HG03095 (cell line): ENCODE results near the gene ENTPD8.
"Not testable (repeated sequence)": the region's sequence is repeated elsewhere in the genome, so short reads cannot be mapped to it uniquely, and the experiment has no call there.

Experiments used
- ATAC-seq: cut with Tn5 transposase; IDR thresholded peaks from one replicate; pipeline ENCODE4 v1.9.1; 2021; ENCODE audit warnings: moderate library complexity; ENCODE audit not compliant: unreplicated experiment

The ENTPD8 gene

DNA sequence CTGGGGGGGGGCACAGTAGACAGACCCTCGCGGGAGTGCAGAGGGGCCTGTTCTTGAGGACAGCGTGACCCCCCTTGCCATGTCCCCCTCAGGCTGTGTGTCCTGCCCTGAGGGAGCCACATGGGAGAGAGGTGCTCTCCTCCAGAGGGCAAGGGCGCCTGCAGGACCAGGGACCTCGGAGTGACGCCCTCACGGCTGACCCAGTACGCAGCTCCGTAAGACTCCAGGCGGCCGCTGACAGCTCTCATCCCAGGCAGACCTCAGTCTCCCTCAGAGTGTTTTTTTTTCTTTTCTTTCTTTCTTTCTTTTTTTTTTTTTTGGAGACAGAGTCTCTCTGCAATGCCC lies 45.5 kb downstream of the ENTPD8 start:
- ATAC-seq, result no peak

DNA sequence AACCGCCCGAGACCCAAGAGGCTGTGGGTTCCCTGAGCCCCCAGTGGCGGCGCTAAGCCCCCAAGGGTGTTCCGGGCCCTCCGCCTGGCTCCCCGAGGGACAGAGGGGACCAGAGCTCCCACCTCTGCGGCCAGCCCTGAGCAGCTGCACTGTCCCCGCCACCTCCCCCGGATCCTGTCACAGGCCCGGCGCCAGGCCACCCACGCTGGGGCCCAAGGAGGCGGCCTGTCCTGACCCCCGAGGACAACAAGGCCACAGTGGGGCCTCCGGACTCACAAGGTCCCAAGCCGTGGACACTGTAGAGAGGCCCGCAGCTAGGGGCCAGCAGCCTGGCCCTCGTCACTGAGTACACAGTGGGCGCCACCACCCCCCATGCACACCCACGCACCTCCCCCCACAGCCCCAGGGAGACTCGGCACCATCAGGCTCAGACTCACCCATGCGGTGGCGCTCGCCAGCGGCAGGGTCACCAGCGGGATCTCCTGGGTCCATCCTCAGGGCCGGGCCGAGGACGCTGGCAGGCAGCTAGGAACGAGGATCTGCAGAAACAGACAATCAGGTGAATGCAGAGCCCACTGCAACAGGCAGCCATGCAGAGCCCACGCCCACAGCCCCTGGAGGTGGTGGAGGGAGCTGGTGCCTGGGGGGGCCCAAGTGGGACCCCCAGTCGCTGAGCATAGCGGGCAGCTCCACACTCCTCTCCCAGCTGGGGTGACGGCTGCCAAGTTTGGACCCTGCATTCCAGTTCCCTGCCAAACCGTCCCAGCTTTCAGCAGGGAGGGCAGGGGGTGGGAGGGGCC lies 46.1 kb downstream of the ENTPD8 start:
- no peak for ATAC-seq

DNA sequence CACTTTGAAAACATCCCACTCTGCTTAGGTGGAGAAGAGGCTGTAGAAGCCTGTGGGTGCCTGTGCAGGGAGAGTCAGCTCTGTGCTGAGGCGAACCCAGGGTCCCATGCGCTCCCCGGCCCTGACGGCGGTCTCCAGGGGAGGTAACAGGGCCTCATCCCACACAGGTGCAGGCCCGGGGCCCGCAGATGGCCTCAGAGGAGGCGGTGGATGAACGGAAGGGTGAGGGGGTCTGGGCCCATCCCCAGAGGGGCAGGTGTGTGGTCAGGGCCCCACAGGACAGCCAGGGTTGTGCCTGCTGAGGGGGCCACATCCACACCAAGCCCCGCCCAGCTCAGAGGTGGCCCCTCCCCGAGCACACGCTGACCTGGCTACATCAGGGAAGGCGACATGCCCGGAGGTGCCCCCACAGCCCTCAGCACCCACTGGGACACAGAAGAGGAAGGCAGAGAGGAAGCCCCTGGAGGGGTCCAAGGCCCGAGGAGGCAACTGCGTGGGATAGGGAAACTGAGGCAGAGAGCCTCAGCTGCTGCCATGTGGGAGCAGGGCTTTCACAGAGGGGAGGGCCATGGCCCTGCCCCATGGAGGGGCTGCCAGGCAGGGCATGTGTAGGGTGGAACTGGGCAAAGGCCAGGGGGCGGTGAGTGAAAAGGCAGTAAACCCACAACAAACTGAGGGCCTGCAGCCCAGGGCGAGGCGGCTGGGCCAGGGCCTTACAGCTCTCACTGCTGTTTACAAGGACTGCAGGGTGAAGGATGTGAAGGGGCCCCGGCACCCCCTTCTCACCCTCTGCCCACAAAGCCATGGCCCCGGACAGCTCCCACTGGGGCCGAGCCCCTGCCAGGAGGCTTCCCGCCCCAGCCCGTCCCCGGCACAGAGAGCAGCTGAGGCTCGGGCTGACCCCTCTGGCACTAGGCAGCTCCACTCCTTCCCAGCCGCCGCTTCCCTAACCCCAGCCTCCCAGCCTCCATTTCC lies 47.7 kb downstream of the ENTPD8 start:
- no peak for ATAC-seq

DNA sequence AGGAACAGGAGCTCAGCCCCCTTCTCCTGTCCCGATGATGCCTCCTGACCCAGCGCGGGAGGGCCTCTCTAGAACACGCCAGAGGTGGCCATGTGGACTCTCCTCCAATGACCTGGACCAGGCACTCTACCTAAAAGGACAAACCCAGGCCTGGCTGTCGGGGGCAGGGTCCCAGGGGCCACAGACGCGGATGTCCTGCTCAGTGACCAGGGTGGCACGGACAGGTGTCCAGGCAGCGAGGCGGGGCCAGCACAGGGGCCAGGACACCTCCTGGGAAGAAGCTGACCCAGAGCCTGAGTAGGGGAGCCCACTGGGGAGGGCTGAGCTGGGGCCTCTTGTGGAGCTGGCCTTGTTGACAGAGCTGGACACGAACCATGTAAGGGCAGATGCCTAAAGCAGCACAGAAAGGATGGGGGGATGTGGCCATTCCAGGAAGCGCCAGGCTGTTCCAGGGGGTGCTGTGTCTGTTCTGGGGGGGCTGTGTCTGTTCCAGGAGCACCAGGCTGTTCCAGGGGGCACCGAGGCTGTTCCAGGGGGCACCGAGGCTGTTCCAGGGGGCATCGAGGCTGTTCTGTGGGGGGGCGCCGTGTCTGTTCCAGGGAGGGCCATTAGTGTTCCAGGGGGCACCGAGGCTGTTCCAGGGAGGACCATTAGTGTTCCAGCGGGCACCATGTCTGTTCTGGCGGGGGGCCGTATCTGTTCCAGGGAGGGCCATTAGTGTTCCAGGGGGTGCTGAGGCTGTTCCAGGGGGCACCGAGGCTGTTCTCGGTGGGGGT lies 48.7 kb downstream of the ENTPD8 start:
- no peak for ATAC-seq

DNA sequence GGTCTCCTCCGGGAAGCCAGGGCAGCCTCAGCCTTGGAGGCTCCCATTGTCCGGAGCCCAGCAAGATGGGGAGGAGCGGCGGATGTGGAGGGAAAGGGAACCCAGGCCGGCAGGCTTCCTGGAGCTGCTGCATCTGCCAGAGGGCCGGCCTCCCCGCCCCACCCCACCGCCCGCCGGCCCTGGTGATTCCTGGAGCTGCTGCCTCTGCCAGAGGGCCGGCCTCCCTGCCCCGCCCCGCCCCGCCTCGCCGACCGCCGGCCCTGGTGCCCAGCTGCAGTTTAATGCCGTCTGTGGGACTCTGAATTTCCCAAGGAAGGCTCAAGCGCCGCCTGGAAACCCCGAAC lies 49.8 kb downstream of the ENTPD8 start:
- ATAC-seq, result no peak

DNA sequence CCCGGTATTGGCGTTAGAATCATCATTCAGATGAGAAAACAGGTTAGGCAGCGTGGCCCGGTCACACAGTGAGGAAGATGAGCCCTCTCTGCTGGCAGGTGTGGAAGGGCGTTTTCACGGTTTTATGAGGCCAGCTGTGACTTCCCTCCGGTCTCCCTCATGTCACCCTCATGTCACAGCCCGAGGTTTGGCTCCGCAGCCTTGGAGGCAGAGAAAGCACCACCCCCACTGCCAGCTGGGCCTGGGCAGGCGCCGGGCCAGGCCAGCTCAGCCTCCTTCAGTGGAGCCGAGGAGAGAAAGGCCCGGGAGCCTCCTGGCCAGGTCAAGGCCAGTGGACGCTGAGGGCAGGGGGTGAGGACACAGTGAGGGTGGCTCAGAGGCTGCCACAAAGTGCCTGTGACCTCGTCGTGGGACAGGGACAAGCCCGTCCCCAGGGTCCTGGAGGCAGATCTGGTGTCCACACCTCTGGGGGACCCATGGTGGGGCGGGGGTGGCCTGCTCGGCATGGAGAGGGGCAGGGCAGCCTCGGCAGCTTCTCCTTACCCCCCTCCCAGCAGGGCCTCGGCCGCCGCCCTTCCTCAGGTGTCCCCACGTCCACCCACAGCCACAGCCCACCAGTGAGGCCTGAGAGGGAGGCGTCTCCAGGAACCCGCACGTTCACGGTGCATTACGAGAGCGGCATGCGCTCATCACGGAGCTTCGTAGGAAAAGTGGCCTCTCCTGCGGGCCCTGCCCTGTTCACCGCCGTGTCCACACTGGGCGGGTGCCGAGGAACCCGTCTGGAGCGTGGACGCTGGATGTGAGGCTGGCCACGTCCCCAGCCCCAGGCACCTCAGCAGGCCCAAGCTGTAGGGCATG lies 50.4 kb downstream of the ENTPD8 start:
- ATAC-seq, result no peak

DNA sequence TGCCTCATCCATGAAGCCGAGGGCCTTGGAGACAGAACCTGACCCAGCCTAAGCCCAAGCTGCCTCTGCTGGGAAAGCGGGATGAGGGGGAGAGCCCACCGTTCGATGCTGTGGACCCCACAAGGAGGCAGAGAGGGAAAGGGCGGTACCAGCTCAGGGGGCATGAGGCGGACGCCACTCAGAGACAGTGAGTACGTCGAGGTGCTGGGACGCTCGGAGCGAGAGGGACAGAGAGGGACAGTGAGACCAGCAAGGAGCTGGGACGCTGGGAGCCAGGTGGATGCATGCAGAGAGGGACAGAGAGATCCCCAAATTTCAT lies 51.8 kb downstream of the ENTPD8 start:
- no peak for ATAC-seq

DNA sequence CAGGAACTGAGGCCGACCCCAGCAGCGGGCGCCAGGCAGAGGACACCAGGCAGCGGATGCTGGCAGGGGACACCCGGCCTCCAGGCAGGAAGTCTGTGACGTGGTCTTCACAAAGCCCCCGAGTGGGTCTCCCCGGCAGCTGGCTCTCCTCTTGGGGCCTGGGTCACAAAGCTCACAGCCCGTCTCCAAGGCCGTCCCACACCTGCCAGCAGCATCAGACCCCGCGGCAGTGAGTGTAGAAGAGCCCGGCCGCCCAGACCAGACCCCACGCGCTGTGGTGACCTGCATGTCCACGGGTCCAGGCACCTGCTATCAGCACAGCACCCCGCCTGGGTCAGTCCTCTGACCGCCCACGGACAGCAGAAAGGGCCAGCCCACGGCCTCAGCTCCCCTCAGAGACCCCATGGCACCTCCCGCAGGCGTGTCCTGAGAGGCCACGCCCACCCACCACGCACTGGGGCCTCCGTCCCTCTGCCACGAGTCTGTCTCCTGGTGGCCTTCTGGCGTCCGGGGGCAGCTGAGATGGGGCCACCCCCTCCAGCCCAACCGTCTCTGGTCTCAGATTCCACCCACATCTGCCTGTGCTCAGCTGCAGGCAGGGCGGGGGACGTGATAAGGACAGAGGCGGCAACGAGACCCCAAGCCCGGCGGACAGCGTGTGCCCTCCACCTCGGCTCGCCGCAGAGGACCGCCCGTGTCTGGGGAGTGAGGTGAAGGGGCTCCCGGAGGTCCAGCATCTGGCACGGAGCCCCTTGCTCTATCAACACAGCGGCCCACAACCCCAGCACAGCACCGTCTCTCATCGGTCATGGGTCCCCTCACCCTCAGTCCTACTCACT lies 52.3 kb downstream of the ENTPD8 start:
- ATAC-seq, result no peak

DNA sequence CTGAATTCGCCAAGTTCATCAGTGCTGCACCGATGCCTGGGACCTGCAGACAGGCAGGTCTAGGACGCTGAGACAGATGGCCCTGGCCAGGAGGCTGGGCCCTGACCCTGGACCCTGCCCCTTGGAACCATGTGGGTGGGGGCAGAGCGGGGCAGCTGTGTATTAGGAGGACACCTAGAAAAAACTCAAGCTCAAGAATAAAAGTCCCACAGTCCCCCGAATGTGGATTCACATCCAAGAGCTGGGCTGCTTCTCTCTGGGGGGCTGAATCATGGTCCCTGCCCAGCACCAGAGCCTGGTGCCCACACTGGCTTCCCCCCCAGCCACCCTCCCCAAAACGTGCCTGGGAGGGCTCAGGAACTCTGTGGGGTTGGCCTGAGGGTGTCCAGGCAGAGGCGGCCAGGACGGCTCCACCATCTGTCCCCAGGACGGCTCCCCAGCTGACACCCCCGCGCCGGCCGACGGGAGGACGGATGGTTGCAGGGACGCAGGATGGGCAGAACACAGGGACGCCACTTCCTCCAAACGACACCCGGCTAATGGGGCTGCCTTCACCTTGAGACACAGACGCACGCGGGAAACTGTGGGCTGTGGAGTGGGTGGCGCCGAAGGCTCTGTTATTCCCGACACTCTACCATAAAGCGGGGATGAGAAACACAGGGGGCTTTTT lies 53.1 kb downstream of the ENTPD8 start:
- no peak for ATAC-seq

DNA sequence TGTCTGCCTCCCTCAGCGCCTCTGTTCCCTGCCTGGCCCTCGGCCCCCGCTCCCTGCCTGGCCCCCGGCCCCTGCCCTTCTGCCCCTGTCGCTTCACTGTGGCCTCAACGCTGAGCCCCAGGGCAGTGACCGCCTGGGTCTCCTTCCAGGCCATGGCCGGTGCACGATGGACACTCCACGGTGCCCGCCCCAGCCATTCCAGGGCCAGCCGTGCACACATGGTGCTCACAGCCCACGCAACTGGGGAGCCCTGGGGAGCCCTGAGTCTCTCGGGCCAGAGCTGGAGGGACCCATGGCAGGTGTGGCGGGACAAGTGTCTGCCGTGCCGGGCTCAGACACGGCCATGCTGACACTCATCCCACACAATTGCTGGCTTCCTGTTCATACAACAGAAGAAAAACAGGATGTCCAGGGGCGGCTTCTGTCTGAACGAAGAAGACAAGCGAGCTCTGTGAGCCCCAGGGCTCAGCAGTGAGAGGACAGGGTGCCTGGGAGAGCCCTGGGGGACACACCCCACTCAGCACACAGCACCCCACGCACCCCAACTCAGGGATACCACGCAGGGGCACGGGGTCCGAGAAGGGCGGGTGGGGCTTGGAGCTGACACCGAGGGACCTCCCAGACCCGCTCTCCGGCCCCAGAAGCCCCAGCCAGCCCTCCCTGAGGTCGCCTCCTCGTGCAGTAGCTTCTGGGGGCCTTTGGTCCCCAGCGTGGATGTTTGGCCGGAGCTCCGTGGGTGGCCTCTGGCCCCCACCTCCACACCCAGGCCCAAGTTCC lies 53.9 kb downstream of the ENTPD8 start:
- ATAC-seq, result no peak

DNA sequence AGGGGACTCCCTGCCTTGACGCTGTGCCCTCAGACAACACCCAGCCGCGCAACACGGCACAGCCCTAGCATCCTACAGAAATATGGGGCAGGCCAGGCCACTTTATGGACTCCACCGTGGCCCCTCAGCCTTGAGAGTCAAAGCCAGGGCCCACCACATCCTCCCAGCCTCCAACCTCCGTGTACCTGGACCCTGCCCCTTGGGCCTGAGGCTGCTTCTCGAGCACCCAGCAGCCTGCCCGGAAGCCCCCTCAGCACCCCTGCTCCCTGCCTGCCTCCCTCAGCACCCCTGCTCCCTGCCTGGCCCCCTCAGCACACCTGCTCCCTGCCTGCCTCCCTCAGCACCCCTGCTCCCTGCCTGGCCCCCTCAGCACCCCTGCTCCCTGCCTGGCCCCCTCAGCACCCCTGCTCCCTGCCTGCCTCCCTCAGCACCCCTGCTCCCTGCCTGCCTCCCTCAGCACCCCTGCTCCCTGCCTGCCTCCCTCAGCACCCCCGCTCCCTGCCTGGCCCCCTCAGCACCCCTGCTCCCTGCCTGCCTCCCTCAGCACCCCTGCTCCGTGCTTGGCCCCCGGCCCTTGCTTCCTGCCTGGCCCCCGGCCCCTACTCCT lies 54.5 kb downstream of the ENTPD8 start:
- not testable (repeated sequence) for ATAC-seq

DNA sequence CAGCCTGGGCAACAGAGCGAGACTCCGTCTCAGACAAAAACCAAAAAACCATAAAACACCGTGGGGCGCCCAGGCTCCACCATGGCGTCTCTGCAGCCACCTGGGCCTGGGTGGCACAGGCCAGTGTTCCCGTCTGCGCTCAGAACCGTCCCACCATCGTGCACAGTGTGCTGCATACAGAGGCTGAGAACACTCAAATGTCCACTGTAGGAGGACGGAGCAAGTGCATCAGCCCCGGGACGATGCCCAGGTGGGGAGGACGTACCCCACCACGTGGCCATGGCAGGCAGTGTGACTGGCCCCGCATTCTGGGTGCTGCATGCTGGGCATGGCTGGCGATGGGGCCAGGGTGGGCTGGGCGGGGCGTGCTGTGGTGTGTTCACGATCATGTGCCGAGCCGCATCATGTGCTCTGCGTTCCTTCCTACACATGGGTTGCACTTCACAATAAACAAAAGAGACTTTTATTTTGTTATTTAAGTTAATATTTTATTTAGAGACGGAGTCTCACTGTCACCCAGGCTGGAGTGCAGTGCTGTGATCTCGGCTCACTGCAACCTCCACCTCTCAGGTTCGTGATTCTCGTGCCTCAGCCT lies 56.0 kb downstream of the ENTPD8 start:
- ATAC-seq, result no peak
